NT2/D1 (cell line): ENCODE measurements around the gene KCNK15.

Experiments
- DNase-seq: peaks from one replicate; pipeline ENCODE4 v3.0.0-alpha.2; 2011; ENCODE audit warnings: low read depth, low spot score
- H3K27me3 ChIP-seq: 2 replicates; pipeline ENCODE4 v1.6.0; 2011; ENCODE audit warnings: mild to moderate bottlenecking; ENCODE audit not compliant: insufficient read length, insufficient read depth
- H3K36me3 ChIP-seq: 2 replicates; pipeline ENCODE4 v1.6.1; 2011; ENCODE audit warnings: mild to moderate bottlenecking, low read length, mixed read lengths; ENCODE audit not compliant: insufficient read depth, insufficient read length
- H3K4me1 ChIP-seq: 2 replicates; pipeline ENCODE4 v1.5.1; 2011; ENCODE audit not compliant: insufficient read depth, insufficient read length
- H3K4me3 ChIP-seq: 2 replicates; pipeline ENCODE4 v1.5.1; 2011; ENCODE audit warnings: low read depth; ENCODE audit not compliant: insufficient read length
- H3K9ac ChIP-seq: 2 replicates; pipeline ENCODE4 v1.6.0; 2011; ENCODE audit warnings: low read depth; ENCODE audit not compliant: insufficient read length
- H3K9me3 ChIP-seq: 2 replicates; pipeline ENCODE4 v1.5.1; 2011; ENCODE audit warnings: mild to moderate bottlenecking, low read length; ENCODE audit not compliant: insufficient read depth
- SUZ12 ChIP-seq: IDR thresholded peaks from 2 replicates; pipeline ENCODE4 v1.6.1; 2011; ENCODE audit not compliant: insufficient read length, insufficient read depth; ENCODE audit errors: extremely low read depth
- YY1 ChIP-seq: IDR thresholded peaks from 2 replicates; pipeline ENCODE4 v1.6.1; 2011; ENCODE audit not compliant: insufficient read length, insufficient read depth
- ZNF274 ChIP-seq: IDR thresholded peaks from 2 replicates; pipeline ENCODE4 v1.6.1; 2011; ENCODE audit warnings: mild to moderate bottlenecking, low read depth, low read length

Gene KCNK15

GRCh38 chr20:44770484-44771171 is 25.0 kb downstream of the KCNK15 start:
- no peaks in the 10 kb centered on the region for H3K36me3 ChIP-seq
- no peak overlapping the region for H3K9ac ChIP-seq
- DNase-seq = no peak
- TF ChIP-seq YY1 = no peak
- no peak for TF ChIP-seq ZNF274
- no peak for TF ChIP-seq SUZ12
- H3K4me3 ChIP-seq = no peak overlapping the region
- peaks cover 13% of the 10 kb centered on the region for H3K4me1 ChIP-seq
- no peaks in the 10 kb centered on the region for H3K9me3 ChIP-seq
- no peaks in the 10 kb centered on the region for H3K27me3 ChIP-seq

GRCh38 chr20:44771172-44771535 is 25.5 kb downstream of the KCNK15 start:
- no peak for TF ChIP-seq SUZ12
- TF ChIP-seq ZNF274 = no peak
- TF ChIP-seq YY1 = no peak
- Histone ChIP-seq H3K9ac (no peak overlapping the region), H3K27me3 (no peaks in the 10 kb centered on the region), H3K4me1 (peaks cover 9% of the 10 kb centered on the region), H3K9me3 (no peaks in the 10 kb centered on the region), H3K36me3 (no peaks in the 10 kb centered on the region), H3K4me3 (no peak overlapping the region)
- no peak for DNase-seq

GRCh38 chr20:44772636-44773035 is 27.0 kb downstream of the KCNK15 start:
- no peaks in the 10 kb centered on the region for H3K27me3 ChIP-seq
- no peaks in the 10 kb centered on the region for H3K9me3 ChIP-seq
- DNase-seq = no peak
- no peak overlapping the region for H3K9ac ChIP-seq
- TF ChIP-seq SUZ12 (no peak), YY1 (no peak), ZNF274 (no peak)
- H3K4me3 ChIP-seq = no peak overlapping the region
- peaks cover 2% of the 10 kb centered on the region for H3K4me1 ChIP-seq
- no peaks in the 10 kb centered on the region for H3K36me3 ChIP-seq

GRCh38 chr20:44773070-44773829 is 27.6 kb downstream of the KCNK15 start:
- no peak for DNase-seq
- Histone ChIP-seq H3K4me1 (peaks cover 2% of the 10 kb centered on the region), H3K27me3 (no peaks in the 10 kb centered on the region), H3K9ac (no peak overlapping the region), H3K9me3 (no peaks in the 10 kb centered on the region), H3K4me3 (no peak overlapping the region), H3K36me3 (no peaks in the 10 kb centered on the region)
- no peak for TF ChIP-seq ZNF274
- TF ChIP-seq YY1 = no peak
- no peak for TF ChIP-seq SUZ12

DNA sequence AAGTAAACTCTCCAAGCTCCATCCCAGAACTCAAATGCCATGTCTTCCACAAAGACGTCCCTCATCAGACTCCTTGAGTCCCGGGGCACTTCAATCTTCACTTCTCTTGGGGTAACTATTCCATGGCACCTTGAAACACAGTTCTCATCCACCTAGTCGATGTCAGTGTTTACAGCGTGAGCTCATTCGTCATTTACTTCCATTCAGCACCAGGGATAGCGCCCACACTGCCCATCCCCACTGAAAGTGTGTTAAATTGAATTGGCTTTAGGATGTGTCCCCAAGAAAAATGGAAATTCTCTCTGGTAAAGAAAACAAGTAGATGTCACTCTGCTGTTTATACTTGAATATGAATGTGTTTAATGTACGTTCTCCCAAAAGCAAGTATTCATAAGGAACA is 31.3 kb downstream of the KCNK15 start:
- no peaks in the 10 kb centered on the region for H3K27me3 ChIP-seq
- TF ChIP-seq YY1 = no peak
- no peak for TF ChIP-seq ZNF274
- no peak for TF ChIP-seq SUZ12
- no peaks in the 10 kb centered on the region for H3K4me1 ChIP-seq
- H3K9ac ChIP-seq = no peak overlapping the region
- H3K36me3 ChIP-seq = no peaks in the 10 kb centered on the region
- no peak overlapping the region for H3K4me3 ChIP-seq
- H3K9me3 ChIP-seq = no peaks in the 10 kb centered on the region
- peak; percentile 28 for DNase-seq

GRCh38 chr20:44780226-44780625 is 34.6 kb downstream of the KCNK15 start:
- TF ChIP-seq SUZ12 = no peak
- no peak for TF ChIP-seq ZNF274
- TF ChIP-seq YY1 = no peak
- H3K27me3 ChIP-seq = no peaks in the 10 kb centered on the region
- no peak overlapping the region for H3K9ac ChIP-seq
- no peaks in the 10 kb centered on the region for H3K36me3 ChIP-seq
- peak; percentile 56 for DNase-seq
- no peak overlapping the region for H3K4me3 ChIP-seq
- H3K9me3 ChIP-seq = no peaks in the 10 kb centered on the region
- no peaks in the 10 kb centered on the region for H3K4me1 ChIP-seq

- Histone ChIP-seq H3K4me1 (no peaks in the 10 kb centered on the region), H3K36me3 (no peaks in the 10 kb centered on the region), H3K4me3 (no peak overlapping the region), H3K27me3 (no peaks in the 10 kb centered on the region), H3K9ac (no peak overlapping the region), H3K9me3 (no peaks in the 10 kb centered on the region)
- TF ChIP-seq YY1 (no peak), ZNF274 (no peak), SUZ12 (no peak)
- DNase-seq = no peak
Measured at GRCh38 chr20:44781118-44781517, 35.5 kb downstream of the KCNK15 start.
